BJ (cell line): ENCODE data around the gene FBXL7. TPM values are rescaled to one million over a fixed set of nuclear protein-coding genes. Genes with fewer than 3 reads are reported as not detected.

ENCODE experiments used
- CTCF ChIA-PET: fragments of 350-600 bp; formaldehyde crosslinking; extraction: SDS; loops from one replicate; lab custom pipeline; 2021; ENCODE audit warnings: antibody characterized with exemption, inconsistent platforms; lab: Yijun Ruan, JAX
- POLR2A ChIA-PET: fragments of 300-600 bp; sonication (Branson Sonifier 250); formaldehyde crosslinking; extraction: SDS; loops from one replicate; lab custom pipeline; 2021; ENCODE audit warnings: antibody characterized with exemption; lab: Charles Lee
- DNase-seq: peaks from one replicate; pipeline ENCODE4 v3.0.0-alpha.2; 2011; ENCODE audit warnings: low read depth
- H3K27me3 ChIP-seq: 2 replicates; pipeline ENCODE4 v1.6.0; 2011; ENCODE audit warnings: low read length; ENCODE audit not compliant: control insufficient read depth, insufficient read depth
- H3K36me3 ChIP-seq: 2 replicates; pipeline ENCODE4 v1.5.1; 2011; ENCODE audit warnings: low read length; ENCODE audit not compliant: control insufficient read depth, insufficient read depth
- H3K4me3 ChIP-seq: 2 replicates; pipeline ENCODE4 v1.5.1; 2011; ENCODE audit warnings: low read depth, mild to moderate bottlenecking, control low read depth, low read length
- polyA plus RNA-seq: library from polyadenylated mRNA; depleted of rRNA; stranded (reverse); fragments of >200 nt; gene quantifications from 2 replicates; pipeline ENCODE4 v1.2.3, GENCODE V29; 2011
- TF ChIP-seq, protein P1 (sequence below): IDR thresholded peaks from 2 replicates; pipeline ENCODE4 v1.5.1; 2011; ENCODE audit warnings: low read depth, mild to moderate bottlenecking, control low read depth, inconsistent platforms, low read length, moderate library complexity; ENCODE audit not compliant: insufficient read depth

Gene FBXL7
- polyA plus RNA-seq, 1 experiment = 23.2 TPM

DNA sequence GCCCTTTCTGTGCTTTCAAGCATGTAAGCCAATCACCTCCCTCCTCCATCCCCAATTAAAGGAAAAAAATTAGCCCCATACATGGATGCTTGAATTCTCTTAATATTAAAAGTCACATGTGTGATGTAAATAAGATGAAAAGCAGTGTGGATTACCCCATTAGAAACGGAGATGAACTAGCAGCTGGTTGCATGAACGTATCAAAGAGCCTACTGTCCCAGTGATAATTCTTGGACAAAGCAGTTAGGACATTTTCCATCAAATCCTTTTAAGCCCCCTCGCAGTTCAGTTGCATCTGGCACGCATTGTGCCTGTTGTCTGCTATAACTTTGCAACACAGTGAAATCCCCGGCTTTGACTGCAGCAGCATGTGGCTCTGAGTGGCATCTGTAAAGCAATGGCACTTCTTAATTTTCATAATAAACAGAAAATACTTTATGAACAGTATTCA, 285.6 kb downstream of the FBXL7 start:
- Histone ChIP-seq H3K4me3 (no peak overlapping the region), H3K27me3 (no peaks in the 10 kb centered on the region), H3K36me3 (no peaks in the 10 kb centered on the region)
- TF ChIP-seq, protein P1, sequence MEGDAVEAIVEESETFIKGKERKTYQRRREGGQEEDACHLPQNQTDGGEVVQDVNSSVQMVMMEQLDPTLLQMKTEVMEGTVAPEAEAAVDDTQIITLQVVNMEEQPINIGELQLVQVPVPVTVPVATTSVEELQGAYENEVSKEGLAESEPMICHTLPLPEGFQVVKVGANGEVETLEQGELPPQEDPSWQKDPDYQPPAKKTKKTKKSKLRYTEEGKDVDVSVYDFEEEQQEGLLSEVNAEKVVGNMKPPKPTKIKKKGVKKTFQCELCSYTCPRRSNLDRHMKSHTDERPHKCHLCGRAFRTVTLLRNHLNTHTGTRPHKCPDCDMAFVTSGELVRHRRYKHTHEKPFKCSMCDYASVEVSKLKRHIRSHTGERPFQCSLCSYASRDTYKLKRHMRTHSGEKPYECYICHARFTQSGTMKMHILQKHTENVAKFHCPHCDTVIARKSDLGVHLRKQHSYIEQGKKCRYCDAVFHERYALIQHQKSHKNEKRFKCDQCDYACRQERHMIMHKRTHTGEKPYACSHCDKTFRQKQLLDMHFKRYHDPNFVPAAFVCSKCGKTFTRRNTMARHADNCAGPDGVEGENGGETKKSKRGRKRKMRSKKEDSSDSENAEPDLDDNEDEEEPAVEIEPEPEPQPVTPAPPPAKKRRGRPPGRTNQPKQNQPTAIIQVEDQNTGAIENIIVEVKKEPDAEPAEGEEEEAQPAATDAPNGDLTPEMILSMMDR = no peak
- ChIA-PET CTCF (no interaction called here), POLR2A (no interaction called here)
- DNase-seq = no peak

DNA sequence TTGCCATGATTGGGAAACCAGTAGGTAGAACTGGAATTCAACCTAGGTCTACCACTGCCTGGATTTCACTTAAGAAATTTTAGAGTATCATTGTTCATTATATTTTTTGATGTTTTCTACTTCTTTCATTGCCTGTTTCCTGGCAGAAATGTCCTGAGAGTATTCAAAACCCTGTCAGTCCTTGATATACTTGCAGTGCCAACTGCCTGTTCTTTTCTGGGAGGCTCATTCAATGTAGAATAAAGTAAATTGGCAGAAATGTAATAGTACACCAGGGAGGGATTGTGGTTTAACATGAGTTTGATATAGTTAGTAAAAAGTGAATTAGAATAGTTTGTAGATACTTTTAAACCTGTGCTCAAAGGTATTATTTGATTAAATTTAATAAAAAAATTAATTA, 286.3 kb downstream of the FBXL7 start:
- DNase-seq = no peak
- Histone ChIP-seq H3K36me3 (no peaks in the 10 kb centered on the region), H3K4me3 (no peak overlapping the region), H3K27me3 (no peaks in the 10 kb centered on the region)
- TF ChIP-seq, protein P1 = no peak
- POLR2A ChIA-PET = no interaction called here
- CTCF ChIA-PET = no interaction called here

DNA sequence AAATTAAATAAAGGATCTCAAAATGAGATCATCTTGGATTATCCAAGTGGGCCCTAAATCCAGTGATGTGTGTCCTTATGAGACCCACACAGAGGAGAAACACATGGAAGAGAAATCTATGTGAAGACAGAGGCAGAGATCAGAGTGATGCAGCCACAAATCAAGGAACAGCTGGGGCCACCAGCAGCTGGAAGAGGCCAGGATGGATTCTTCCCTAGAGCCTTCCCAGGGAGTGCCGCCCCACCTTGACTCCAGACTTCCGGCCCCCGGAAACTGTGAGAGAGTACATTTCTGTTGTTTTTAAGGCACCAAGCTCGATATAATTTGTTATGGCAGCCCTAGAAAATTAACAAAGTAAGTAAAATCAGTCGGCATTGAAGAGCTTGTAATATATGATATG, 286.9 kb downstream of the FBXL7 start:
- no peaks in the 10 kb centered on the region for H3K36me3 ChIP-seq
- CTCF ChIA-PET = interaction anchor here (1.3 kb wide), 1 partner anchor 16 kb away, joined by 4 read pairs; no protein-coding TSS in a partner anchor
- POLR2A ChIA-PET = no interaction called here
- no peaks in the 10 kb centered on the region for H3K27me3 ChIP-seq
- H3K4me3 ChIP-seq = no peak overlapping the region
- TF ChIP-seq, protein P1 = no peak
- no peak for DNase-seq

DNA sequence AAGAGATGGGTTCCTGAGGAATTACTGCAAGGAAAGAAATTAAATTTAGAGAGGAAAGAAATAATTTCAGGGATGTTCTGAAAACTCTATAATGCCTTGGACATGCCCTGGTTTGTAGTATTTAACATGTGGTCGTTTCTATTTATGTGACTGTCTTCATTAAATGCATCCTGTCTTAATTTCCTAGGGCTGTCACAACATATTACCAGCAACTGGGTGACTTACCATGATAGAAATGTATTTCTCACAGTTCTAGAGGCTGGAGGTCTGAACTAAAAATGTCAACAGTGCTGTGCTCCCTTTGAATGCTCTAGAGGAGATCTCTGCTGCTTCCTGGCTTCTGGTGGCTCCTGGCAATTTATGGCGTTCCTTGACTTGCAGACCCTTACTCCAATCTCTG, 287.7 kb downstream of the FBXL7 start:
- ChIA-PET POLR2A (no interaction called here), CTCF (interaction anchor here (1.3 kb wide), 1 partner anchor 17 kb away, joined by 4 read pairs; no protein-coding TSS in a partner anchor)
- TF ChIP-seq, protein P1 = no peak
- Histone ChIP-seq H3K36me3 (no peaks in the 10 kb centered on the region), H3K4me3 (no peak overlapping the region), H3K27me3 (no peaks in the 10 kb centered on the region)
- DNase-seq = no peak

DNA sequence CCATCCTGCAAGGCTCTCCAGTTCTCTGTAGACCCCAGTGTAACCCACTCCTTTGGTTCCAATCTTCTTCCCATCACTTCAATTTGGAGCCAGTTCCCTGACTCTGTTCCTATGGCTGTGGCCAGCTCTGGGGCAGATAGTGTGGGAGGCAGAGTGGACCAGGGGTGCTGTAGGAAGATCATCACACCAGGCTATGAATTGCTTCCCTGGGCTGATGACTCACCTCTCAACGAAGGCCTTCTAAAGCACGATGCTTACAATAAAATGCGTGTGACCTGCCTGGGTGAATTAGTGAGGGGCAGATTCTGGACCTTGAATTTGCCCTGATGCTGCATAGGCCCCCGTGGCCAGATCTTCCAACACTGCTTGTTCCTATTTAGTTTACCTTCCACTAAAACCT, 289.7 kb downstream of the FBXL7 start:
- ChIA-PET POLR2A (no interaction called here), CTCF (interaction anchor here (1.0 to 3.8 kb wide), 3 partner anchors 11 to 326 kb away, joined by 3 to 16 read pairs (median 10); no protein-coding TSS in a partner anchor)
- H3K4me3 ChIP-seq = no peak overlapping the region
- DNase-seq = no peak
- TF ChIP-seq, protein P1 = no peak
- H3K36me3 ChIP-seq = no peaks in the 10 kb centered on the region
- H3K27me3 ChIP-seq = no peaks in the 10 kb centered on the region
